B cell (primary cell): ENCODE data around the gene DAZAP1.

Source experiments
- EZH2 ChIP-seq: IDR thresholded peaks from 2 replicates; pipeline ENCODE4 v1.6.1; 2012; ENCODE audit warnings: borderline replicate concordance, low read depth, mild to moderate bottlenecking, moderate library complexity, low read length; ENCODE audit not compliant: insufficient read depth, poor library complexity, severe bottlenecking
- TF ChIP-seq, protein P1 (sequence below): fragments of 200-600 bp; IDR thresholded peaks from one replicate; pipeline ENCODE4 v1.8.0; 2022; ENCODE audit warnings: antibody characterized with exemption, mild to moderate bottlenecking

DNA sequence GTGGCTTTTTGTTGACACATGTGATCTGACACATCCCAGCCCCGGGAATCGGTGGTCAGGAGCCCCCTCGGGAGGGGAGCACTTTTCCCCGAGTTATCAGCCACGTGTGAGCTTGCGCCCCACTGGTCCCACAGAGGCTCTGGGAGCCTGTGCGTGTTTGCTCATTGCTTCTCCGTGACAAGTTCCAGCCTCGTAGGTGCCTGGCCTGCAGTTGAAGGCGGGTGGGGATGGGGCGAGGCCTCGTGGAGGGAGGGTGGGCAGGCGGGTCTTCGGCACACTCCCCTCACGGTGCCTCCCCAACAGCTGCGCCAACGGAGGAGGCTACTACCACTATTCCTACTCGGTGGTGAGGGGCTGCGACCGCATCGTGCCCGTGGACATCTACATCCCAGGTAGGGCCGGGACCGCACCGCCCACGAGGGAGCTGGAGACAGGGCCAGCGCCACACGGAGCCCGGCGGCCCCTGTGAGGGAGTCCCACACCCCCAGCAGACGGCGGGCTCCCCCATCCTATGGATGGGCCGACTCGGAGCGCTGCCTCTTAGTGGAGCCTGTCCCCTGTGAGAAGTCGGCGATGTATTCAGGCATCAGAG is 14.4 kb upstream of the DAZAP1 start:
- TF ChIP-seq, protein P1, sequence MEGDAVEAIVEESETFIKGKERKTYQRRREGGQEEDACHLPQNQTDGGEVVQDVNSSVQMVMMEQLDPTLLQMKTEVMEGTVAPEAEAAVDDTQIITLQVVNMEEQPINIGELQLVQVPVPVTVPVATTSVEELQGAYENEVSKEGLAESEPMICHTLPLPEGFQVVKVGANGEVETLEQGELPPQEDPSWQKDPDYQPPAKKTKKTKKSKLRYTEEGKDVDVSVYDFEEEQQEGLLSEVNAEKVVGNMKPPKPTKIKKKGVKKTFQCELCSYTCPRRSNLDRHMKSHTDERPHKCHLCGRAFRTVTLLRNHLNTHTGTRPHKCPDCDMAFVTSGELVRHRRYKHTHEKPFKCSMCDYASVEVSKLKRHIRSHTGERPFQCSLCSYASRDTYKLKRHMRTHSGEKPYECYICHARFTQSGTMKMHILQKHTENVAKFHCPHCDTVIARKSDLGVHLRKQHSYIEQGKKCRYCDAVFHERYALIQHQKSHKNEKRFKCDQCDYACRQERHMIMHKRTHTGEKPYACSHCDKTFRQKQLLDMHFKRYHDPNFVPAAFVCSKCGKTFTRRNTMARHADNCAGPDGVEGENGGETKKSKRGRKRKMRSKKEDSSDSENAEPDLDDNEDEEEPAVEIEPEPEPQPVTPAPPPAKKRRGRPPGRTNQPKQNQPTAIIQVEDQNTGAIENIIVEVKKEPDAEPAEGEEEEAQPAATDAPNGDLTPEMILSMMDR = no peak
- TF ChIP-seq EZH2 = no peak
